Neural progenitor cell (in vitro differentiated cells): Measurements from ENCODE around the gene PCSK9.

Experiments
- CTCF ChIP-seq: fragments of 200-600 bp; sonication (generic); IDR thresholded peaks from 2 replicates; pipeline ENCODE4 v1.5.1; 2017; ENCODE audit warnings: antibody characterized with exemption, mild to moderate bottlenecking
- EZH2 ChIP-seq: fragments of 200-600 bp; sonication (generic); IDR thresholded peaks from 2 replicates; pipeline ENCODE4 v1.6.1; 2017; ENCODE audit warnings: antibody characterized with exemption, mild to moderate bottlenecking, moderate library complexity
- EZH2phosphoT487 ChIP-seq: fragments of 200-600 bp; sonication (generic); IDR thresholded peaks from 2 replicates; pipeline ENCODE4 v1.6.1; 2017; ENCODE audit warnings: antibody characterized with exemption

GRCh38 chr1:54998100-54998499, 41.2 kb upstream of the PCSK9 start:
- TF ChIP-seq CTCF, result no peak
- TF ChIP-seq EZH2, result no peak
- no peak for TF ChIP-seq EZH2phosphoT487
